Natural killer cell (primary cell): ENCODE data around the gene TRABD. TPM values are rescaled to one million over a fixed set of nuclear protein-coding genes. Genes with fewer than 3 reads are reported as not detected.

Experiments
- ATAC-seq, 3 donors: fragments of 150-1000 bp in 2 of 3; fragments of 200-7000 bp in 1 of 3; cut with Tn5 transposase; 1 replicate in 1 of 3; 2 replicates in 2 of 3; pipeline ENCODE4 v1.10.0; 2021; ENCODE audit warnings: mild to moderate bottlenecking in 2 of 3, moderate library complexity in 2 of 3
- DNase-seq, 2 donors: peaks; one replicate each; pipeline versions ENCODE4 v3.0.0 to v3.0.0-alpha.2; 2013 to 2021; ENCODE audit warnings: mixed read lengths in 1 of 2
- H3K27ac ChIP-seq: one replicate; pipeline ENCODE4 v1.5.1; 2013; ENCODE audit warnings: mild to moderate bottlenecking, low read length
- H3K27me3 ChIP-seq: one replicate; pipeline ENCODE4 v1.6.1; 2013; ENCODE audit warnings: low read length; ENCODE audit not compliant: control insufficient read depth, insufficient read depth
- H3K36me3 ChIP-seq: one replicate; pipeline ENCODE4 v1.6.1; 2013; ENCODE audit warnings: low read length; ENCODE audit not compliant: control insufficient read depth, insufficient read depth
- H3K4me1 ChIP-seq: one replicate; pipeline ENCODE4 v1.6.1; 2013; ENCODE audit warnings: low read length; ENCODE audit not compliant: control insufficient read depth, insufficient read depth
- H3K4me3 ChIP-seq: one replicate; pipeline ENCODE4 v1.5.1; 2013; ENCODE audit warnings: low read length
- H3K9me3 ChIP-seq: one replicate; pipeline ENCODE4 v1.6.1; 2013; ENCODE audit warnings: low read length; ENCODE audit not compliant: control insufficient read depth, insufficient read depth
- H3K27ac Mint-ChIP-seq, 2 donors: one replicate each; pipeline ENCODE4 v1.8.0; 2022; ENCODE audit warnings: mild to moderate bottlenecking in 2 of 2, mixed read lengths in 2 of 2, moderate library complexity in 1 of 2
- H3K27me3 Mint-ChIP-seq, 2 donors: one replicate each; pipeline ENCODE4 v1.8.0; 2022; ENCODE audit warnings: low read depth in 2 of 2, mixed read lengths in 2 of 2
- H3K36me3 Mint-ChIP-seq: one replicate; pipeline ENCODE4 v1.8.0; 2022; ENCODE audit warnings: mixed read lengths
- H3K4me1 Mint-ChIP-seq, 2 donors: one replicate each; pipeline ENCODE4 v1.8.0; 2022; ENCODE audit warnings: mixed read lengths in 2 of 2
- H3K4me3 Mint-ChIP-seq: one replicate; pipeline ENCODE4 v1.8.0; 2022; ENCODE audit warnings: mild to moderate bottlenecking, moderate library complexity, mixed read lengths
- H3K9me3 Mint-ChIP-seq, 2 donors: one replicate each; pipeline ENCODE4 v1.8.0; 2022; ENCODE audit warnings: mixed read lengths in 2 of 2
- WGBS: methylation state at CpG from one replicate; pipeline ENCODE4 v1.1.7; 2013; ENCODE audit warnings: missing lambda C conversion rate; ENCODE audit not compliant: insufficient coverage; 5-methylcytosine and 5-hydroxymethylcytosine counted together
- intact Hi-C: fragments of 100-400 bp; cut with micrococcal nuclease; formaldehyde crosslinking; loops from one replicate; pipeline ENCODE4 v1.14.2; 2022
- total RNA-seq, 4 donors: library from RNA; stranded (reverse); fragments of 120-200 nt in 1 of 4; gene quantifications; one replicate each; pipeline versions ENCODE4 v1.2.3 to v1.2.4, GENCODE V29; 2013 to 2022
- TF ChIP-seq, protein P1 (sequence below): fragments of 200-600 bp; IDR thresholded peaks from one replicate; pipeline ENCODE4 v1.8.0; 2022; ENCODE audit warnings: antibody characterized with exemption

TRABD gene
- total RNA-seq, 3 donors from 2014 or later (not counting 1 experiment from before 2014, with no cell fraction given), result 129 to 138 (median 132) TPM

DNA sequence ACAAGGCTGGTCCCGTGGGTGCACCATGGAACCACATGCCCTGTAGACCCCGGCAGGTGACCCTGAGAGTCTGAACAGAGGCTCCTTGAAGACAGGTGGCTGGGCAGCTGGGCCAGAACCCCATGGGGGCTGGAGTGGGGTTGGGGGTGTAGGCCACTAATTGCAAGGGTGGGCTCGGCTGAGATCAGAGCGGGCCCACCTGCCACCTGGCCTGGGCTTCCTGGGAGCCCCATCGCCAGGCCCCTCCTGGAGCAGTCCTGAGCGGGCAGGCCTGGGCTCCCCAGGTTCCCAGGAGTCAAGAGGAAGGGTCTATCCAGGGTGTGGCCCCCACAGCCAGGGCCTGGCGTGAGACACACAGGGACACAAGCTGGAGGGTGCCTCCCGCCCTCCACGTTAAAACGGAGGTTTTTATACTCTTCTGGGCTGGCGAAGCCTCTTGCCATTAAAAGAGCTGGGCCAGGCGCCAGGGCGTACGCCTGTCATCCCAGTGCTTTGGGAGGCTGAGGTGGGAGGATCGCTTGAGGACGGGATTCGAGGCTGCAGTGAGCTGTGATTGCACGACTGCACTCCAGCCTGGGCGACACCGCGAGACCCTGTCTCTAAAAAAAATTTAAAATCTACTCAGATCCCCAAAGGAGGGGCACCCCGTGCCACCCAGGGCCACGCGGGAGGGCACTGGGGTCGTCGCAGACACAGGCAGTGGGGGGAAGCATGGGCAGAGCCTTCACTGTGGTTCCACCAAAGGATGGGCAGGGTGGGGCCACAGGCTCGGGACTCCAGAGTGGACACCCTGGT, 4.8 kb upstream of the TRABD start:
- no peak overlapping the region for H3K4me3 Mint-ChIP-seq
- H3K27ac Mint-ChIP-seq, result no peak overlapping the region
- Histone ChIP-seq H3K9me3 (no peaks in the 10 kb centered on the region), H3K4me1 (peaks cover 30% of the 10 kb centered on the region), H3K4me3 (no peak overlapping the region), H3K27ac (no peak overlapping the region), H3K36me3 (no peaks in the 10 kb centered on the region), H3K27me3 (no peaks in the 10 kb centered on the region)
- DNase-seq, result no peak
- intact Hi-C loops, result no loop called here
- TF ChIP-seq, protein P1, sequence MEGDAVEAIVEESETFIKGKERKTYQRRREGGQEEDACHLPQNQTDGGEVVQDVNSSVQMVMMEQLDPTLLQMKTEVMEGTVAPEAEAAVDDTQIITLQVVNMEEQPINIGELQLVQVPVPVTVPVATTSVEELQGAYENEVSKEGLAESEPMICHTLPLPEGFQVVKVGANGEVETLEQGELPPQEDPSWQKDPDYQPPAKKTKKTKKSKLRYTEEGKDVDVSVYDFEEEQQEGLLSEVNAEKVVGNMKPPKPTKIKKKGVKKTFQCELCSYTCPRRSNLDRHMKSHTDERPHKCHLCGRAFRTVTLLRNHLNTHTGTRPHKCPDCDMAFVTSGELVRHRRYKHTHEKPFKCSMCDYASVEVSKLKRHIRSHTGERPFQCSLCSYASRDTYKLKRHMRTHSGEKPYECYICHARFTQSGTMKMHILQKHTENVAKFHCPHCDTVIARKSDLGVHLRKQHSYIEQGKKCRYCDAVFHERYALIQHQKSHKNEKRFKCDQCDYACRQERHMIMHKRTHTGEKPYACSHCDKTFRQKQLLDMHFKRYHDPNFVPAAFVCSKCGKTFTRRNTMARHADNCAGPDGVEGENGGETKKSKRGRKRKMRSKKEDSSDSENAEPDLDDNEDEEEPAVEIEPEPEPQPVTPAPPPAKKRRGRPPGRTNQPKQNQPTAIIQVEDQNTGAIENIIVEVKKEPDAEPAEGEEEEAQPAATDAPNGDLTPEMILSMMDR, result no peak
- no peaks in the 10 kb centered on the region for H3K9me3 Mint-ChIP-seq
- H3K27me3 Mint-ChIP-seq, result peaks cover 0 to 8% of the 10 kb centered on the region in 2 donors
- no peaks in the 10 kb centered on the region for H3K36me3 Mint-ChIP-seq
- ATAC-seq, result no peak
- 92% methylated on average over 27 of the region's 27 CpGs for WGBS
- H3K4me1 Mint-ChIP-seq, result peaks cover 9 to 19% of the 10 kb centered on the region in 2 donors

DNA sequence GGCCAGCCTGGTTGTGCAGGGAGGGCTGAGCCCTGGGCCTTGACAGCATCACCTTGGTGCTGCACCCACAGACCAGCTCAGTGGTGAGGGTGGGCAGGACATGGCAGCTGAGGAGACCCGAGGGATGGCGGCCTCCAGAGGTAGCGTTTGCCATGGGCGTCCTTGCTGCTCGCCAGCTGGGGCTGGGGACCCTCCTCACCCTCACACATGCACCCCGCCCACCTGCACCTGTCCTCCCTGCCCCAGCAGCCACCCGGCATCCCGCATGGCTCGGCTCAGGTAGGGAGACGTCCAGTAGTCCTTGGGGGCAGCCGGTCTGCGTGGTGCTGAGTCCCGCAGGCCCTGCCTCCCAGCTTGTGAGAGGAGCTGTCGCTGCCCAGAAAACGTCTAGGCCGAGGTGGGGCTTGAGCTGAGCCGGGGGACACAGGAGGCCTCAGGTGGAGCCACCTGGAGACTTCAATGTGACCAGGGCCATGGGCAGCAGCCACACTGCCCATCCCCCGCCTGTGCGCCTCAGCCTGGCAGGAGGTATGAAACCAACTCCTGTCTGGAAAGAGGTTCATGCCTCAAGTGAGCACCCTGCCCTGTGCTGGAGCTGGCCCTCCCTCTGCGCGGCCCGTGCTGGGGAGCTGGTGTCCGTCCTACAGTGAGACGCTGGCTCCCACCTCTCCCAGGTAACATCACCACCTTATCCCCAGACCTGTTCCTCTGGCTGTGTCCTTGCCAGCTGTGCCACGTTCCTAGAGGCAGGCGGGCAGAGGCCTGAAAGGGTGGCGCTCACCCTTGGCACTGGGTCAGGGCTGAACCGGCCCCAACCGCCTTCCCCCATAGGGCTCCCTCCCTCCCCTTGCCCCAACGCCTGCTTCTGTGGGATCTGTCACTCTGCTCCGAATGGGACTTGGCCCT, 3.3 kb upstream of the TRABD start:
- Histone ChIP-seq H3K4me3 (no peak overlapping the region), H3K4me1 (peaks cover 40% of the 10 kb centered on the region), H3K27me3 (no peaks in the 10 kb centered on the region), H3K27ac (no peak overlapping the region), H3K9me3 (no peaks in the 10 kb centered on the region), H3K36me3 (no peaks in the 10 kb centered on the region)
- Mint-ChIP-seq H3K4me1 (peaks cover 16 to 29% of the 10 kb centered on the region in 2 donors), H3K4me3 (no peak overlapping the region), H3K27me3 (peaks cover 0 to 8% of the 10 kb centered on the region in 2 donors), H3K9me3 (no peaks in the 10 kb centered on the region), H3K27ac (no peak overlapping the region), H3K36me3 (no peaks in the 10 kb centered on the region)
- no peak for DNase-seq
- ATAC-seq, result no peak
- 92% methylated on average over 31 of the region's 31 CpGs for WGBS
- intact Hi-C loops, result no loop called here
- TF ChIP-seq, protein P1, result no peak

DNA sequence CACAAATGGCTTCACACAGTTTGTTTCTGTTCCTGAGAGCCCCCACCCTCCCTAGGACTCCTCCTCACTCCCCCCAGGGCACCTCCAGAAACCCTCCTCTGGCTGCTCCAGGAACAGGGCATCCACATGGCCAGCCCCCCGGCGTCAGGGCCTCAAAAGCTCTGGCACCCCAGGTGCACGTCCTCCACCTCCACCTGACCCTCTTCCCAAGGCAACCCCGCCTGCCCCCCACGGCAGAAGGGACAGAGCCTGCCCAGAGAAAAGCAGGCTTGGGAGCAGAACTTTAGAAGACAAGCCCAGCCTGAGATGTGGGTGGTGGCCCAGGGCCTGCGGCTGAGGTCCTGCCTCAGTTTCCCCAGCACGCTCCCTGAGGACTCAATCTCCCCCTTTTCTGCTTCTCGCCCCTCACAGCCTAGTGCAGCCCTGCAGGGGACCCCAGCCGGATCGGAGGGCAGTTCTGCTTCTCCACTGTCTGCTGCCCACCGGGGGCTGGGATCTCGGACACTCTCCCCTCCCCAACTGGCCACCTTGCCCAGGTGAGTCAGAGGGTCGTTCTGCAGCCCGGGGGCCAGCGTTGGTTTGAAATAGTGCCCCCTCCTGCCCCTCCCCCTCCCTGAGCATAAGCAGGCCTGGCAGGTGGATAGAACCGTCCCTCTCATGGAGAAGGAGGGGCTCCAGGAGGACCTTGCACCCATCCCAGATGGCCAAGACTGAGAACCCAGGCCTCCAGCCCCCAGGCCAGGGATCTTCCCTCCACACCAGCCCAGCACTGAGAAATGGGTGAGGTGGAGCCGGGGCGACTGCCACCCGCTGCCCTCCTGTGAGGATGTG, 2.4 kb upstream of the TRABD start:
- peaks cover 0 to 6% of the 10 kb centered on the region in 2 donors for H3K27me3 Mint-ChIP-seq
- H3K27ac ChIP-seq, result no peak overlapping the region
- WGBS, result 90% methylated on average over 19 of the region's 19 CpGs
- H3K36me3 Mint-ChIP-seq, result no peaks in the 10 kb centered on the region
- TF ChIP-seq, protein P1, result no peak
- peak overlapping the region; percentile 43 to 59 for H3K27ac Mint-ChIP-seq
- no peak overlapping the region for H3K4me3 ChIP-seq
- H3K9me3 ChIP-seq, result no peaks in the 10 kb centered on the region
- H3K36me3 ChIP-seq, result no peaks in the 10 kb centered on the region
- intact Hi-C loops, result no loop called here
- H3K4me3 Mint-ChIP-seq, result peak overlapping the region; percentile 76
- H3K4me1 ChIP-seq, result peaks cover 50% of the 10 kb centered on the region
- no peaks in the 10 kb centered on the region for H3K9me3 Mint-ChIP-seq
- ATAC-seq (no peak), DNase-seq (no peak)
- peaks cover 19 to 34% of the 10 kb centered on the region in 2 donors for H3K4me1 Mint-ChIP-seq
- no peaks in the 10 kb centered on the region for H3K27me3 ChIP-seq
